ENCODE results near the gene FMNL2.

Gene FMNL2

DNA sequence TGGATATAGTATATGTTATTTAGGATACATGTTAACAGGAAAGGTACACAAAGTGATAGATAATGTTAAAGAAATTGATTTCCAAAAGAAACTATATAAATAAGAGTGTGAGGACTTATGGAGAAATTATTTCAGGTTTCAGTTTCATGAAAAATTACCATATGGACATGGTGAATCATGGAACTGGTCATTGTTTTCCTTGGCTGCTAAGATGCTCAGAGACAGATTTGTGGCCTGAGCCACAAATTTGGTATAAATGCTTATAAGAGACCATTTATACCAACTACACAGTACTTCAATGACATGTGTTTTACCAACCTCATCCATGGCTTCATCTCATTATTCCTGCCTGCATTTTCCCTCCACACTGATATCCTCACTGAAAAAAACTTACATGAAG is 188.1 kb downstream of the FMNL2 start:
- DNase-seq (ENCODE audit: low read depth), result no peak

DNA sequence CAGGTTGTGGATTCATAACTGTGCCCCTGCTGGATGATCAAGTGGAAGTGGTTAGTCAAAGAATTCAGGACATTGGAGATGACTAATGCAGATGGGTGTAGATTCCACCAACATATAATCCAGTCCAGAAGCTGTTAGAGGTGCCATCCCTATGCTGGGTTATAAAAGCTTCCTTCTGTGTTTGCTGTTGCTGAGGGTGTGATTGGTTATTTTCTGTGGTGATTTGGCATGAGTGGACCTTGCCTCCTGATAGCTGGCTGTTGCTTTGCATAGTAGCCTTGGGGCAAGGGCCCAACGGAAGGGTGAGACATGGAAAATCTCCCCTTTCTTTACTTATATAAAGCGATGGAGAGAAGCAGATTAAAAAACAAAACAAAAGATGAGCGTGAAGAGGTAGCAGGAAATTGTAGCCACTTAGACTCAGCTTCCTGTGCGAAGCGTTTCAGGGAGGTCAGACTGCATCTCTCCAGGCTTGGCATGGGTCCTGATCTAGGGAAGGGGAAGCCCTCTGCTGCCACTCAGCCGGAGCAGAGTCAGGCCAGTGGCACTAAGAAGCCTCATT is 190.4 kb downstream of the FMNL2 start:
- no peak for DNase-seq (ENCODE audit: low read depth)

DNA sequence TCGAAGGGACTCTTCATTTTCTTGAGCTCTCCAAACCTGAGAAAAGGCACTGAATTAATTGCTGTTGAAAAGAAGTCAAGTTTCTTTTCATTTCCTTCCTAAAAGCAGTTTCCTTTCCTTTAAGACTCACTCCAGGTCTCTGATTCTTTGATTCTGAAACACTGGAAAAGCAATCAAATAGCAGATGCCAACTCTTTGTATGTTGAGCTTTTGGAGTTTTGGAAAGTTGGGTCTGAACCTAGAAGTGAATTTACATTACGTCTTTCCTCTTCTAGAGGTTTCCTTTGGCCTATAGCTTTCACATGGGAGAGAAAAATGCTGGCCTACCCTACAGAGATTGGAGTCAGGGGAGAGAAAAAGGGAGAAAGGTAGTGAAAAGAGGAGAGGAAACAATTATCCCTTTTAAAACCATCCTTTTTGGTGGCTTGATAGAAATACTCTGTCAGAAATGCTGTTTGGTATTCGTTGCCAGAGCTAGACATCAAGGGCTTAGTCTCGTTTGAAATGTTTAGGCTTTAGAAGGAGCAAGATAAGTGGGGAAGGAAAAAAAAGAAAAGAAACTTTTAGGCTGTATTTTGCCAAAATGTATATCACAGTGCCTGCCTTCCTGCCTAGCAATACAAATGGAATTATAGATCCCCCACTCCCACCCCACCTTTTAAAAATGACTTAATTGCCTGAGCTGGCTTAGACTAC is 194.6 kb downstream of the FMNL2 start:
- no peak for DNase-seq (ENCODE audit: low read depth)

DNA sequence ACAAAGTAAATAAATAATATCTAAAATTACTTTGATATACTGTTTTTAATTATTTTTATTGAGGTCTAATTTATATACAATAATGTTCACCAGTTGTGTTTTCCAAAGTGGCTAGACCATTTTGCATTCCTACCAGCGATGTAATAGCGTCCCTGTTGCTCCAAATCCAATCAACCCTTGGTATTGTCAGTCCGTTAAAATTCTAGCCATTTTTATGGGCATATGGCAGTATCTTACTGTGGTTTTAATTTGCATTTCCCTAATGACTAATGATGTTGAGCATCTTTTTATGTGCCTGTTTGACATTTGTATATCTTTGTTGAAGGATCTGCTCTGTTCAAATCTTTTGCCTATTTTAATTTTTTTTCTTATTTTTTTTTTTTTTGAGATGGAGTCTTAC is 197.3 kb downstream of the FMNL2 start:
- no peak for DNase-seq (ENCODE audit: low read depth)

DNA sequence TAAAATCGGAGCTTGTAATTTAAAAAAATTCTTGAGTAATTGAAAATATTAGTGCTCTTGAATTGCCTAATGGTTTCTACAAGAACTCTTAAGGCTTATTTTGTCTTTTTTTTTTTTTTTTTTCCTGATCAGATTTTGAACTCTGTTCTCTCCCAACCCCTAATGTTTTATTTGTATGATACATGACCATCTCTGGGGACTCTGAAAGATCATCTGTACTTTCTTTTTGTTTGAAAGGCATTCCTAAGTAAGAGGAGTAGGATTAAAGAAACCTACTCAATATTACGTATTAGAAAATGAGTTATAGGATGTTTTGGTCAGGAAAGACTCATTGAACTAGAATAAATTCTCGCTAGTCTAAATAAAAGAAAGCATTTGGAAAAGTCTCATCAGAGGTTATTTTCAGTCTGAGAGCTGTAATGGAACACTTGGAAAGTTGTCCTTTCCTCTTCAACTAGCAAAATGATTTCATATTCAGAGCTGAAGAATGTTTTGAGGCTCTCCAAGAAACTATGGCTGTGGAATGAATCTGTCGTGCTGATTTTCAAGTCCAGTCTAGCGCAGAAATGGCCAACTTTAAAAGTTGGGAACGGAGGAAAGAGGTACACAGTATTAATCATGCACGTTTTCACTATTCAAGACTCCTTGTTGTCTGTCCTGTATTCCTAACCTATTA is 199.6 kb downstream of the FMNL2 start:
- DNase-seq (ENCODE audit: low read depth), result no peak

DNA sequence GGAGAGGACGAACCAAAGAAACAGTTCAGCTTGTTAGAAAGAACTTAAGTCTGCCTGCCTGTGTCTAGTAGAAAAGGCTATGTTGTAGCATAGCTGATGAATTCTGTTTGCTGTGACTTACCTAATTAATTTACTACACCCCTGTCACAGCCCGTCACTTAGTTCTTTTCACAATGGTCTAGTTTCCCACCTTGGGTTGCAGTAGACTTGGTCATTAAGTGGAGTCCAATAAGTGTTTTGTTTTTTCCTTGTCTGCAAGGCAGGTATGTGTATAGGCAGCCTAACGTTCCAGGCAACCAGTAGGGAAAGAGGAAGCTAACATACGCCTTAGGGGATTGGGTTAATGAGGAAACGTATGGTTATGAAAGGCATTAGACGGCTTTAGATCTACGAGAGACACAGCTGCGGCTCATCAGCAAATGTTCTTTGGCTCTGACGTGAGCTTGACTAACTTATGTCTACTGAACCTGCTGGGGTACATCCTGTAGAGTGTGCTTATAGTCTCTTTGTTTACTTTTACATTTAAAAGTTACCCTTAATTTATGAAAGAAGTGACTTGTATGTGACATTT is 202.2 kb downstream of the FMNL2 start:
- no peak for DNase-seq (ENCODE audit: low read depth)

DNA sequence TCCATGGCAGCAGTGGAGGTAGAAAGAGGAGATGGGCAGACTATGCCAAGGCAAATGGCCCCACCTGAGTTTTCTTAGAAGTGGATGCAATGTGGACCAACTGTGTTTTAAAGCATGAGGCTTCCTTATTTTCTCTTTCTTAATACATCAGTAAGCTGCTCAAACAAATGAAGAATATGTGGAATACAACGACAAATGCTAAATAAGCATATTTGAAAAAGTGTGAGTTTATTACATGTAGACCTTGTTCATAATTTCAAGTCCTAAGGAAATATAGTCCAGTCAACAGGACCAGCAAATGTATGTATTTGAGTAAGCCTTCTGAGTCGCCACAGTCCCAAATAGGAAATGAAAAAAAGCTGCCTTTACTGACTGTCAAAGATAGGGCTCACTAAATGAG is 204.4 kb downstream of the FMNL2 start:
- no peak for DNase-seq (ENCODE audit: low read depth)

DNA sequence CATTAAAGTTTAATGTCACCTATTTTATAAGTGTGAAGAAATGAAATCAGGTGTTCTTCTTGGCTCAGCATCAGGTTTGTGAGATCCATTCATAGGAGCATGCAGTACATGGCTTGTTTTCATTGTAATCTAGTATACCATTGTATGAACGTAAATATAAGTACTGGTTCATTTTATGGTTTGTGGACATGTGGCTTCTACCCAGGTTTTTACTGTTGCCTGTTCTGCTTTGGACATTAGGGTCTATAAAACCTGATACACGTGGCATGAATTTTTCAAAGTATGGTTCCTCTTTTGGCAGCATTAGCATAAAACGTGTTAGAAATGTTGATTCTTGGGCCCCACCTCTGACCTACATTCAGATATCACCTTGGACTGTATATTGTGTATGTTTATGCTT is 206.7 kb downstream of the FMNL2 start:
- no peak for DNase-seq (ENCODE audit: low read depth)

DNA sequence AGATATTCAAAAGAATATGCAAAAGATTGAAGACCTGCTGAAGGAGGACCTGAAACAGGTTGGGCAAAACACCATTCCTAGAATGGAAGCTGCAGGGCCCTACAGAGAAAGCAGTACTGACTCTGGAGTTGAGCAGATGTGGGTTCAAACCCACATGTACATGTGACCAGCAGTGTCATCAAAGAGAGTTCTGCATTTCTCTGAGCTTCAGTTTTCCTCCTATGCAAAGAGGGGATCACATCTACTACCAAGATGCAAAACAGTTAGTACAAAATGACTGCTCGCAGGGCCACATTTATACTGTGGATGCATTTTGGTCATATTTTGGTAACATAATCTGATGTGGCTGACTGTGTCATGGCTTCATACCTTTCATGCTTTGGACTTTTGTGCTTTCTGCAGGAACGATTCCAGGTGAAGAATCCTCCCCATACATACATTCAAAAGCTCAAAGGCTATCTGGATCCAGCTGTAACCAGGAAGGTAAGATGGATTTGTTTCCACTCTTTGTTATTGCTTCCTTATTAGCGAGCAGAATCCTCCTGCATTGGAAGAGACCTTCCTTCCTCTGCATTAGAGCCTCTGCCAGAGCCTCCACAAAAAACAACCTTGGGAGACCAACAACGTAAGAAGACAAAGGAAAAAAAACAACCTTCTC is 207.5 kb downstream of the FMNL2 start:
- no peak for DNase-seq (ENCODE audit: low read depth)

DNA sequence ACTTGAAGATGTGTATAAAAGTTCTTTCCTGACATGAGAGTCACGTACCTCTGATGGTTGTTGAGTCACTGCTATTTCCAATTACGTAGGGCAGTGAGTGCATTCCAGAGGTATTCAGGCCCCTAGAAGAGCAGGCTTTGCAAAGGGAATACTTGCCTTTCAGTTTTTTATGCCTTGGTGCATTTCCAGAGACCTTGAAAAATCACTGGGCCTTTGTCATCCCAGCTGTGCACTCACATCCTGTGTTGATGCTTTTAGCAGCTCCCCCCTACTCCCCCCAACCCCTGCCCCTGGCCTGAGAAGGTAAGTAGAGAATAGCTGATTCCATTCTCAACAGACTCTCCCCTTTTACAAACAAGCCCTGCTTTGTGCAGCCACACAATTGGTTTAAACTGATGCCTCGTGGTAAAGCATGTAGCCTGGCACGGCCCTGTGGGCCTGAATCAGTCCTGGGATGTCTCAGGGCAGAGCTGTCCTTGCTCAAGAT is 208.1 kb downstream of the FMNL2 start:
- no peak for DNase-seq (ENCODE audit: low read depth)

DNA sequence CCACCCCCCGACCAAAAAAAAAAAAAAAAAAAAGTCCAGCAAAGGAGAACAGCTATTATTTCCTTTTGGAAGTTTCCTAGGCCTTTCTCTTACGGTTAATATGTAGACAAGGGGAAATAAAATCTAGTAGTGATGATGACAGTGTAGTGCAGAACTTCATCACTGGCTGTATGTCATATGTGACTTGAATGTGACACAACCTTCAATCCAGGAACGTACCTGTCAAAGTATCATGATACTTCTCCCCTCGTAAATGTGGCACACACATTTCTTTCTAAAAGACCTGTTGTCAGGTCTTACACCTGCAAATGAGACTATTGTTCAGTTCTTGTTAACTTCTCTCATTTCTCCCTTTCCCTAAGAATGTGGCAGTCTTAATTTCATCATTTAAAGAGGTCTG is 208.7 kb downstream of the FMNL2 start:
- DNase-seq (ENCODE audit: low read depth), result no peak

DNA sequence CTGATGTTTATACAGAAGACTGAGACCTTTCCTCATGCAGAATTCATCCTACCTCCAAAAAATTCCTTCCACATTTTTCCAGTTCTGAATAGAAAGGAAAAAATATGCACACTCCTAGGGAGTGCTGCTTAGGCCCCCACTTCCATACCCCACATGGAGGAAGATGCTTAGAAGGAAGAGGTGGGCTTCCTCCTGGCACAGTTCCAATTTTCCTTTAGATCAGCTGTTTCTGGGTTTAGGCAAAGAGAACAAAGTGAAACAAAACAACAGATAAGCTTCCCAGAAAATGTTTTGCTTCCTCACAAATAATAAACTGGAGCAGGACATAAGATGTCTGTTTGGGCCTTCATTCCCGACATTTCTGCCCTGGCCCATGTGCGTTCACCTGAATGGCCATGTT is 209.7 kb downstream of the FMNL2 start:
- no peak for DNase-seq (ENCODE audit: low read depth)

DNA sequence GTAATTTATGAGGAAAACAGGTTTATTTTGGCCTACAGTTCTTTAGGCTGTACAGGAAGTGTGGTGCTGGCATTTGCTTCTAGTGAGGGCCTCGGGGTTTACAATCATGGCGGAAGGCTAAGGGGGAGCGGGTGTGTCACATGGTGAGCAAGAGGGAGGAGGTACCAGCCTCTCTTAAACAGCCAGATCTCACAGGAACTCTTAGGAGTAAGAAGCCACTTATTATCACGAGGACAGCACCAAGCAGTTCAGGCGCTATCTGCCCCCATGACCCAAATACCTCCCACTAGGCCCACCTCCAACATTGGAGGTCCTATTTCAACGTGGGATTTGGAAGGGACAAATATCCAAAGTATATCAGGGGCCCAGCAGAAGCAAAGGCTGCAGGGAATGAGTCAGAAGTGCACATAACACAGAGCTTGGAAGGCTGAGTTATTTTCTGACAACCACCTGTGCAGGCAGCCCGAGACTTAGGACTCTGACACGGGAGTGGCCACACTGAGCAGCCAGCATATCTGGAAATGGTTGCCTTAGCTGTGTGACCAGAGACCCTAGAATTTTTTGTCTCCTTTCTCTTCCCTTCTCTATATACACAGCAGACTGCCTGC is 211.4 kb downstream of the FMNL2 start:
- DNase-seq (ENCODE audit: low read depth), result no peak

DNA sequence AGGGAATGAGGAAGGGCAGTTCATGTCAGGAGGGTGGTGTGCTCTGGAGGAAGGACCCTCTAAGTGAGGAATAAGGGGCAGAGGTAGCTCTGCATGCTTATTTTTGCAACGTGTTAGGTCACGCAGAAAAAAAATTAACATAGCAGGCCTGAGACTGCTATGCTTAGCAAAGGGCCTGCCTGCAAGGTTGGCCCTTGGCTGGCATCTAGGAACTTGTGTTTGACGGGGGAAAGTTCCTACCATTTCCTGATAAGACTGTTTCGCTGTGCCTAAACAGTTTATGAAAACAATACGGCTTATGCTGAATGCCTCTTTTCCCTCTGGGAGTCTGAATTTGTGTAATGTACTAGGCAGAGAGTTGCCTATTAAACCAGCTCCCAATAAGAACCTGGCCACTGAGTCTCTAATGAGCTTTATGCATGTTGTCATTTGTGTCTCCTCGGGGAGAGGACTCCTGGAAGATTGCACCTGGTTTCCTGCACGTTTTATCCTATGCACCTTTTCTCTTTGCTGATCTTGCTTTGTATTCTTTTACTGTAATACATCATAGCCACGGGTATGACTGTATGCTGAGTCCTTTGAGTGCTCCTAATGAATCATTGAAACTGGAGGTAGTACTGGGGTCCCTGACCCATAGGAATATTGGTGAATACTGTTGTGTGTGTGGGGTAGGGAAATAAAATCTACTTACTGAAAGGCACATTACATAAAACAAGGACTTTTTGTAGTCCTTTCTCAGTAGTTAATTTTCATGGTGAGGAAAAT is 213.3 kb downstream of the FMNL2 start:
- no peak for DNase-seq (ENCODE audit: low read depth)

DNA sequence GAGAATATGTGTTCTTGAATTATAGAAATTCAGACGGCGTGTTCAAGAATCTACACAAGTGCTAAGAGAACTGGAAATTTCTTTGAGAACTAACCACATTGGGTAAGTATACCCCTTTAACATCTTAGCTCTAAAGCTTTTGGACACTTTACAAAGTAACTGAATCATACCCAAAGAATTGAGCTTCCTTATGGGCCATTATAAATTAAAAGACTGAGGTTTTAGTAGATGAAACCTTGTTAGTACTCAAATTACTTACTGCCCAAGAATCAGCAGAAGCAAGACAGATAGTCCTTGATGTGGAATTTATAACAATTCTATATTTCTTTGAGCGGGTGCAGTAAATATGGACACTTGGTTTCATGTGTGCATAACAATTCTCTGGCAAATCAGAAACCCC is 214.0 kb downstream of the FMNL2 start:
- DNase-seq (ENCODE audit: low read depth), result no peak

DNA sequence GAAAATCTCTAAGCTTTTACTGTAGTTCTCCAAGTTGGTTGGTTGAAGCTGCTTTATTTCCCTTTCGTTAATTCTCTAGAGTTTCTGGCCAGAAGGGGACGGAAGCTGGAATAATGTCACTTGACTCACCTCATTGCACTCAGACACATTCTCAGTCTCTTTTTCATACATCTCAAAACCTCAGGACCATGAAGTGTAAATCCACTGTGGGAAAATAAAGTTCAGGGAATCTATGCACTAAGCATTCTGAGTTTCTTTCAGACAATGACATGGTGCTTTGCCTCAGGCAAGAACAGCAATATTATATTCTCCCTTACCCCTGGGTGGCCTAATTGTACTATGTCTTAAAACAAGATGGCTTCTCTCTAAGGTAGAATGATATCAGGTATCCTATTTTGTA is 214.4 kb downstream of the FMNL2 start:
- DNase-seq (ENCODE audit: low read depth), result no peak

DNA sequence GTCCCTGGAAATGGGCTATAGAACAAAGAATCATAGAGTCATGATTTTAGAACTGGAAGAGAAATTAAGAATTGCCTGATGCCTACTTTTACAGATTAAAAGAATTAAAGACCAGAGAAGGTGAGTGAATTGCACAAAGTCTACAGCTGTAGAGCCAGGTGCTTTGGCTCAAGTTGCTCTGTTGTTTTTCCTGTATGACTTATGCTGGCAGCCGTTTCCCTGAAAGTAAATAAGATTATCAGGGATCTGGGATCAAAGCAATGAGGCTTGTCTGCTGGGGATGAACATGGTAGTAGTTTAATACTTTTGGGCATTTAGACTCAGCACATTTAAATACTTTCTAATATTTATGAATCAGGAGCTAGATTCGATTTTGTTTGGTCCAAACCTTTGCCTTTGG is 215.4 kb downstream of the FMNL2 start:
- no peak for DNase-seq (ENCODE audit: low read depth)

DNA sequence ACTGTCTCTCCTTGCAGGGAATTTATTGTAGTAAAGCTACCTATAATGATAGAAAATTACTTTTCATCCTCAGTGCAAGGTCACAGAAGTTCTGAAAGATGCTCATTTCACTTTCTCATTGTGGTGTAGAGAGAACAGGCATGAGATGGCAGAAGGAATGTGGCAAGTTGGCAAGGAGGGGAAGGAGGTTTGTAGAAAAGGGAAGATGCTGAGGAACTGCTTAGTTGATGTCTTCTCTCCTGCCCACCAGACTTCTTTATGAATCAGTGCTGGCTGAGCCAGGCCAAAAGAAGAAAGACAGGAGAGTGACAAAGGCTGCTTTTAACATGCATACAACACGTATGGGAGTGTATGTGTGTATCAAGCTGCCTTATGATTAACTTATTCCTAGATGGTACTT is 217.9 kb downstream of the FMNL2 start:
- no peak for DNase-seq (ENCODE audit: low read depth)

DNA sequence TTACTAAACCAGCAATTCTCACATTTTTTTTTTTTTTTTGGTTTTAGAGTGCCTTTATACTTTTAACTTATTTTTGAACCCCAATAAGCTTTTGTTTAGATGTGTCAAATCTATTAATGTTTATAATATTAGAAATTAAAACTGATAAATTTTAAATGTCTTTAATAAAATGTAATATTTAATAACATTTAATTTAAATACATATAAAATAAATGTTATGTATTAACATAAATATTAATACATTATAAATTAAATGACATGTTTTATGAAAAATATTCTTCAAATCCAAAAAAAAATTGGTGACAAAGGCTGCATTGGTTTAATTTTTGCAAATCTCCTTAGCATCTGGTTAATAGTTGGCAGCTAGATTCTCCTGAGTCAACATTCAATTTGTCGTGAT is 218.5 kb downstream of the FMNL2 start:
- DNase-seq (ENCODE audit: low read depth), result no peak

DNA sequence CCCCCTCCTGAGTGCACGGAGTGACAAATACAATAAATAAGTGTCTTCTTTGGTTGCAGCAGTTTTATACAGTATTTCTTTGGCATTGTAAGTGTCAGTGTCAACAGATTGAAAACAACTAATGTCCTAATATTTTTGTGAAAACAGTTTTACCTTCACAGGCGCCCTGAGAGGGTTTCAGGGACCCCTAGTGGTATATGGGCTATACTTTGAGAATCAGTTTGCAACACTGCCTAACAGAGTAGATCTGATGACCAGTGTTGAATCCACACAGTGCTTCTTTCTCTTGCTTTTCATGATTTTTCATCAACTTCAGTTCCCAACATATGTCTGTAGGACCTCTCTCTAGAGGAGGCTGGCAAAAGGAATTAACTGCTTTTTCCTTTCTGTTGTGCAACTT is 220.1 kb downstream of the FMNL2 start:
- DNase-seq (ENCODE audit: low read depth), result no peak

DNA sequence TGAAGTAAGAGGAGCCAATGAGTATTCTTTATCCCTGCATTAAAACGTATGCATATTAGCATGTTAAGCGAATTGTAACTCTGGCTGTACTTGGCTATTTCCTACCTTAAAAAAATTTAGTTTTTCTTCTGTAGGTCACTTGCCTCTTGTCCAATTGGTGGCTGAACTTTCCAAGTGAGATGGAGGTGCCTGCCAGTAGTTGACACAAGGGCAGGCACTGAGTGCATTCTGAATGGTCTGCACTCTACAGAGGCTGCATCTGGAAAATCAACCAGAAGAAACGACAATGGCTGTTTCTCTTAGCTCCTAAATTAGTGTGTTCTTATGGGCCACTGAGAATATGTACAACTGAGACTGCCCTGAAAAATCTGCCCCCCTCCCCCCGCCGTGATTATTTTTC is 221.5 kb downstream of the FMNL2 start:
- DNase-seq (ENCODE audit: low read depth), result no peak
